Stimulated activated CD4-positive, alpha-beta T cell treated with anti-CD3 and anti-CD28 coated beads, TNF-alpha, amount 100 ng/mL, for 4 hours (primary cell): ENCODE data around the gene NUDT21.
A peak's percentile ranks its signal among the peaks of the same experiment; 100 is the strongest.

Source experiments
- DNase-seq, 3 experiments: peaks; one replicate each; pipeline ENCODE4 v3.0.0-alpha.2; 2020; ENCODE audit warnings: low read depth in 3 of 3

The NUDT21 gene

DNA sequence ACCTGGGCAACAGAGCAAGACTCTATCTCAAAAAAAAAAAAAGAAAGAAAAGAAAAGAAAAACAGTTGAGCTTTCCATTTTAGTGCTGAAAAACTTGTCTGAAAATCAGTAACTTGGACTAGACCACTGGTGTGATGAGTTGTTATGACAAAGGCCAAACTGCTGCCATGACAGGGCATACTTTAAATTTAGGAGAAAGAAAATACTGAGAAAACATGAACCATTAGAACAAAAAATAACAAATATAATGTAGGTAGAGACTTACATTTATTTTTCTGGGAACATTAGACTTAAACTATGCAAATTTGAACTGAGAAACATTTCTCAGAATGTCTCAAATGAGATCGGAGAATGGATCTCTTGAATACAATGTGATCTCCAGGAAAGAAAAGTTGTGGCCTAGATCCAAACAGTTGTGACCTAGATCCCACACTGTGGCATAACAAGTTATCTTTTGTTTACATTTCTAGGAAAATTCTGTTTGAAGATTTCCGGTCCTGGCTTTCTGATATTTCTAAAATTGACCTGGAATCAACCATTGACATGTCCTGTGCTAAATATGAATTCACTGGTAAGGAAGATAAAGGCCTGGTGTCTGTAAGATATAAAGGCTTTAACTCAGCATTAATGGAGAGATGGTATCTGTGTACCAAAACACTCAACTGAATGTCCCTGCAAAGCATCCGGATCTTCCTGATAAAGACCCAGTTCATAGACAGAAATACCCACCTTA is 11.1 kb upstream of the NUDT21 start:
- DNase-seq, result no peak

DNA sequence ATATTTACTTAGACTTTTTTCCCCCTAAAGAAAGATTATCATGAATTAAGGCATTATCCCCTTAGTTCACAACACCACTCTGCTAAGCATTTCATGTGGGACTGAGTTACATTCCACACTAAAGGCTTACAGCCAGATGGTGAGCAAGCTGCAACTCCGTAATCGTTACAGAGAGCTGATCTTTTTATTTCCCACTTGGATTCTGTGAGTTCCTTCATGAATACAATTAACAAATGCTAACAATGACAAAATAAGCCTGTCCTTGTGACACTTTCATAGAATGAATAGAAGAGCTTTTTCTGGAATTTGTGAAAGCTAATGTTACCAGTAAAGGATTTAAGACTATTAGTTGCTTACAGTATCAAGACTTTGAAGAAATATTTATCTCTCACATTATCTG is 9.0 kb upstream of the NUDT21 start:
- DNase-seq, result no peak

DNA sequence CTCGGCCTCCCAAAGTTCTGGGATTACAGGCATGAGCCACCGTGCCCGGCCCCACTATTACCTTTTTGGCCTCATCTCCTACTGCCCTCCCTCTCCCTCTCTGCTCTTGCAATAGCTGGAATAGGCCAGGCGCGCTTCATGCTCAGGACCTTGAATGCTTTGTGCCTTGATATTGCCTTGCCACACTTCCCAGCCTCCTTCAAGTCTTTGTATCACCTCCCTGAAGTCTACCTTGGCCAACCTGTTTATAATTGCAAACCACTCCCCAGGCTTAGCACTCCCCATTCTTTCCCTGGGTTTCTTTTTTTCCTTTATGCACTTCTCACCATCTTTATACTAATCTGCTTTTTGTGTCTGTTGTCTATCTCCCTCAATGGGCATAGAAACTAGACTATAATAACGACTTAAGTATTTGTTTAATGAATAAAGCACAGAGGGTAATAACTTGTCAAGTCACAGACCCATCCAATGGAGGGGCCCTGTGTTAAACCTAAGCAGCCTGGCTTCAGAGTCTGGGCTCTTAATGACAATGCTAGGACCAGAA is 6.9 kb upstream of the NUDT21 start:
- no peak for DNase-seq

DNA sequence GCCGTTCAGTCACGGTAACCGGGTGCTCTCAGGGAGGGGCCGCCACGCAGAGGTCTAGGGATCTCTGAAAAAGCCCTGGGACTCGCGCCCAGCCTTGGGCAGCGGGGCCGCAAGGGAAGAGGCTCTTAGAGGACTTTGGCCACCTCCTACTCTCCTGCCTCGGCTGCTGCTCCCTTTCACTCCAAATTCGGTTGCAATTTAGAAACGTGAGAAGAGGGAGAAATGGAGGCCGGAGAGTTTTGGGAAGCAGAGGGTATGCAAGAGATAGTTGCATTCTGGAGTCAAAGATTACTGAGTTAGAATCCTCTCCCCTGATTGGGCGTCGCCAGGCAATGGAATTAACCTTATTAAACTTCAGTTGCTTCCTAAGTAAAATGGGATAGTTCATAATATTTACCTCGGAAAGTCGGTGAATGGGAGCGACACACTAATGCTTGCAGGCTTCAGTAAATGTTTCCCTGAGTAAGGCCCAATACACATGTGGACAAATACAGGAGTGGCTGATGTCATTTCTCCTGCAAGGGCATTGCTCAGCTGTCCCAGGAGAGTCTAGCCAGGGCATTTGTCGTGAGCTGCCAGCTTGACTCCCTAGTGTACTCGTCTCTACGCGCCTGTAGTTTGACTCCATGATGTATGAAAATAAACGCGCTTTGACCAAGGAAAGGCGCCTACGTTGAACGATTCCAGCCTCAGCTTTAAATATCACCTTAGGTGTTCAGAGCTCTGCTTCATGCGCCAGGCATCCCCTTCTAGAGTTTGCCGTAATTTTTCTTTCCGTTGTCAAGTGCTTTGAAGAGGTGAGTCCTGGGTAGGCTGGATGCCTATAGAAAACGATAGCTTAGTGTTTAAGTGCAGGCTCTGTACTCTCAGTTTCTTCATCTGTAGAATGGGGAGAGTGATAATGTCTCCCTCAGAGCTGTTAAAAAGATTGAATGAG is 889 bp upstream of the NUDT21 start:
- no peak for DNase-seq

- DNase-seq, result no peak
Observed at GRCh38 chr16:56450275-56450985, 702 bp downstream of the NUDT21 start.

DNA sequence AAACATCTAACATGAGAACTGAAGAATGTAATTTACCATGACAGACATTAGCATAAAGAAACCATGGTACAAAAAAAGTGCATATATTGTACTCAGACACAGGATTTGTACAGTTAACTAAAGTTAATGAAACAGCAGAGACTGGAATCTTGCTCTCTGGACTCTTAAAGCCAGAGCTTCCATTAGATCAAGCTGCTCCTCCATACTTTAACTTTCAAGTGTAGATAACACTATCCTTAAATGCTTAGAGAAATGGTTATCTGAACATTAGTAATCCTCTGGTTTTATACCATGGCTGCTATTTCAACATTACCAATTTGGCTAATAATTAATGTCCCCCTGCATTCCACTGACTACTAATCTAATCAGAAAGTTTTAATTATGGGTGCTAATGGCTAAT is 3.1 kb downstream of the NUDT21 start:
- no peak for DNase-seq

GRCh38 chr16:56447286-56447685 is 3.8 kb downstream of the NUDT21 start:
- no peak for DNase-seq

DNA sequence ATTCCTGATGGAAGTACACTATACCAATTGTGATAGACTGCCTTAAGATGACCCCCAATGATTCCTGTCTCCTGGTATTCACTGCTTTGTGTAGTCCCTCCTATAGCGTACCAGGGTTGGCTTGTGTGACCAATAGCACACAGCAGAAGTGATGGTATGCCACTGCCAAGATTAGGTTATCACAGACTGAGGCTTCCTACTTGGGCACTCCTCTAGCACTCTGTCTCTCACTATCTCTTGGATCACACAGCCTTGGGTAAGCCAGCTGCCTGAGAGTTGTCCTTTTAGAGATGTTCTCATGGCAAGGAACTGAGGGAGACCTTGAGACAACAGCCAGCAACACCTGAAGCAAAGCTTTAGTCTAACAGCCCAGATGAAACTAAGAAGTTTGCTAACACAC is 13.1 kb downstream of the NUDT21 start:
- no peak for DNase-seq

DNA sequence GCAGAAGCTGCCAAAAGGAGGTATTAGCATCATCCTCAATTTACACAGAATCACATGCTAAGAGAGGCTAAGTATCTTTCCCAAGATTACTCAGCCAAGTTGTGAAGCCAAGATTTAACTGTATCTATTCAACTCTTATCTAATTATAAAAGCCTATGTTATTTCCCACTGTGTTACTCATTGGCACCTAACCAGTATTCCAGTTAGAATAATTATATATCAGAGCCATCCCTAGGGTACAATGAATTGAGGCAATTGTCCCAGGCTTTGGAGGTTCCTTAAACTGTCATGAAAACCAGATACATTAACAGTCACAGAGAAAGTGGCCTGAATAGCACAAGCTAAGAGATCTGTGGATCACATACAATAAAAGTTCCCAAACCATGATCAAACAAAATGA is 14.9 kb downstream of the NUDT21 start:
- no peak for DNase-seq

- DNase-seq, result no peak
Observed at GRCh38 chr16:56428091-56428490, 23.0 kb downstream of the NUDT21 start.

GRCh38 chr16:56426585-56426984 is 24.5 kb downstream of the NUDT21 start:
- DNase-seq, result no peak

GRCh38 chr16:56425439-56425832 is 25.7 kb downstream of the NUDT21 start, which contains the start of gene AMFR:
Gene AMFR, minus strand, starts transcription at chr16:56425545. Its CDS starts 218 bp downstream, at chr16:56425327.
- peak; percentile 14 to 46 (median 36) for DNase-seq

GRCh38 chr16:56424791-56425438 is 26.2 kb downstream of the NUDT21 start:
- DNase-seq, result peak; percentile 21 to 35 (median 28)

- peak in 1 of 3 experiments; percentile 4 for DNase-seq
Observed at GRCh38 chr16:56424404-56424764, 26.7 kb downstream of the NUDT21 start.

DNA sequence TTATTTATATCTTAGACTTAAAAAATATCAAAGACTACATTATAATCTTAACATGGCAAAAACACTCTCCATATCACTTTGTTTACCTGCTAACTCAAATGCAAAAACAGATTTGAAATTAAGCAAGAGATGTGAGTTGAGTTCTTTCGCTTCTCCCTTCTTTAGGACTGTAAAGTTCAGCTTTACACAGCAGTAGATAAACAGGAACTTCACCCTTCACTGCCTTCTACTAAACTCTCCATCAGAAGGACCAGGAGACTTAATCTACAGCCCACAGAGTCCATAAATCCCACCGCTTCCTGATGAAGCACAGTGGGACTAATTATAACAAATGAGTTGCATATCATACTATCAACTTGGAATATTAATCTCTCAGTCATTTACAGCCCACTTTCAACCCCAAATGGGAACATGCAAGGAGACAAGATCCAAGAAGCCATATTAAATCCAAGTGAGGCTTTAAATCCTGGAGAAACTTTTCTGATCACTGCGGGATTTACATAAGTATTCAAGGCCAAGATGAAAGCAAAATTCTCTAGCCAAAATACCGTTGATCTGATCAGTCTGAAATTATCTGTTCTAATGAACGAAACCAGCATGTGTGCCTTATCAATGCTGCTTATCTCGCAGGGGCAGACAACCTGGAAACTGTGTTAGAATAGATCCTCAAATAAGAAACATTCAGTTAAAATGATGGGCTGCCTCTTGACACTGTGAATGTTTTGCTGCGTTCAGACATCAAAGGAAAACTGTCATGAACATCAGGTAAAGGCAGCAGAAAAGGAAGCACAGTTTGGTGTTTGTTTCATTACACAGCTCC is 27.3 kb downstream of the NUDT21 start:
- no peak for DNase-seq

- no peak for DNase-seq
Observed at GRCh38 chr16:56422896-56423441, 28.2 kb downstream of the NUDT21 start.

DNA sequence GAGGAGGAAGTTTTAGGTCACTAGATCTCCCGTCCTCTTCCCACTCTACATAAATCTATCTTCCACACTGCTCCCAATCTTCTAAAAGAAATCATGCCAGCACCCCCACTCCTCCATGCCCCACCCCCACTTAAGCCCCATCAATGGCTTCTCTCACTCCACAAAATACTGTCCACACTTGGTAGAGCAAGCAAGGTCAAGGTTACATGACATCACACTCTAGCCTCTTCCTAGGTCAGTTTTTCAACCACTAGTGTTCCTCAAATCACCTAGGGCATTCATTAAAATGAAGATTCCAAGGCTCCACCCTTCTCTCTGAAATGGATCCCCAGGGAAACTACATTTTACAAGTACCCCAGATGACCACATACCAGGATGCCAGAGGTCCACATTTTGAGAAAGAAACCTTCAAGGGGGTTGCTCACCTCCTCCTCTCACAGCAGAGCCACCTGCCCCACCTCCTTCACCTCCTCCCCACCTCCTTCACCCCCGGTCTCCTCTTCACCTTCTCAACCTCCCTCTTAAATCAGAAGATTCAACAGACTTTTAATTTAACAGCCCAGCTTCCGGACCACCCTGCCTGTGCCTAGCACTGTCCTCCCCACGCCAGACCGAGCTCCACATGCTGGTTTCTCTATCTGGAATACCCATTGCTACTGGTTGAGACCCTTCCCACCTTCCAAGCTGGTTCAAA is 29.0 kb downstream of the NUDT21 start:
- no peak for DNase-seq

- DNase-seq, result no peak
Observed at GRCh38 chr16:56421313-56421712, 29.8 kb downstream of the NUDT21 start.

DNA sequence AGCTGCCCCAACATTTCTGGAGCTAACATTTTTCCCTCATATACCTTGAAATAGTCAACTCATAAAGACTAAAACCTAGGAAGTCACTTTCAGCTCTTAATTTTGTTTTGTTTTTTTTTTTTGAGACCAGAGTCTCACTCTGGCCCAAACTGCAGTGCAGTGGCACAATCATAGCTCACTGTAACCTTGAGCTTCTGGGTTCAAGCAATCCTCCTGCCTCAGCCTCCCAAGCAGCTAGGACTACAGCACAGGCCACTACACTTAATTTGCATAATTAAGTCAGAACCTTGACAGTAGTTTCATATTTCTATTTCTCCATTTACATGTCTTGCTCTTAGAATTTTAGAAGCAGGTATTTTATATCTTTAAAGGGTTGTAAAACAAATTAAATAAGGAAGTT is 30.5 kb downstream of the NUDT21 start:
- DNase-seq, result no peak
